K562 (cell line): ENCODE measurements around the gene MBD4. TPM values are rescaled to one million over a fixed set of nuclear protein-coding genes. Genes with fewer than 3 reads are reported as not detected.

Experiments used
- ARHGAP35 ChIP-seq: fragments of 450-650 bp; IDR thresholded peaks from 2 replicates; pipeline ENCODE4 v1.6.1; 2018; ENCODE audit not compliant: partially characterized antibody
- CBFA2T3 ChIP-seq: fragments of 450-650 bp; IDR thresholded peaks from 2 replicates; pipeline ENCODE4 v1.6.1; 2017
- GABPB1 ChIP-seq: sonication (generic); formaldehyde crosslinking; IDR thresholded peaks from 2 replicates; pipeline ENCODE4 v1.8.0; 2022; ENCODE audit warnings: mild to moderate bottlenecking, missing genetic modification reagents
- HDAC6 ChIP-seq: IDR thresholded peaks from 2 replicates; pipeline ENCODE4 v1.6.1; 2012; ENCODE audit warnings: low read depth, mild to moderate bottlenecking, control low read depth, inconsistent platforms, low read length, moderate library complexity
- IFI16 ChIP-seq: fragments of 250-450 bp; sonication (Bioruptor Pico); IDR thresholded peaks from 2 replicates; pipeline ENCODE4 v2.1.2; 2022; ENCODE audit warnings: mild to moderate bottlenecking, inconsistent platforms
- MEF2A ChIP-seq: IDR thresholded peaks from 2 replicates; pipeline ENCODE4 v1.6.1; 2011; ENCODE audit warnings: low read depth, mild to moderate bottlenecking, low read length, moderate library complexity; ENCODE audit not compliant: control insufficient read depth
- NFYB ChIP-seq: IDR thresholded peaks from 2 replicates; pipeline ENCODE4 v1.6.1; 2011; ENCODE audit warnings: mild to moderate bottlenecking, moderate library complexity; ENCODE audit not compliant: insufficient read length; ENCODE audit errors: extremely low read depth
- PTBP1 ChIP-seq: fragments of 200-400 bp; formaldehyde crosslinking; IDR thresholded peaks from 2 replicates; pipeline ENCODE4 v1.6.1; 2017; ENCODE audit warnings: low read depth, low read length
- ZNF224 ChIP-seq: sonication (generic); formaldehyde crosslinking; IDR thresholded peaks from 2 replicates; pipeline ENCODE4 v1.8.0; 2022; ENCODE audit warnings: mild to moderate bottlenecking, missing genetic modification reagents
- ZNF431 ChIP-seq: sonication (generic); formaldehyde crosslinking; IDR thresholded peaks from 2 replicates; pipeline ENCODE4 v1.8.0; 2022; ENCODE audit warnings: mild to moderate bottlenecking, missing genetic modification reagents
- ZNF583 ChIP-seq: fragments of 250-450 bp; sonication (Bioruptor Pico); IDR thresholded peaks from 2 replicates; pipeline ENCODE4 v1.4.0; 2020
- ZNF76 ChIP-seq: fragments of 250-450 bp; sonication (Bioruptor Pico); IDR thresholded peaks from 2 replicates; pipeline ENCODE4 v1.4.0; 2020; ENCODE audit warnings: mild to moderate bottlenecking, moderate library complexity, borderline replicate concordance
- ZSCAN32 ChIP-seq: fragments of 450-650 bp; formaldehyde crosslinking; IDR thresholded peaks from 2 replicates; pipeline ENCODE4 v1.4.0; 2020; ENCODE audit warnings: mild to moderate bottlenecking, moderate library complexity
- polyA plus RNA-seq, 8 experiments: library from polyadenylated mRNA; depleted of rRNA in 4 of 8; stranded (reverse) in 5 of 8; unstranded in 3 of 8; fragments of >200 nt; fragmentation: Nextera tagmentation in 2 of 8; fragmentation: Illumina TruSeq in 1 of 8; extraction: Ambion mirVana in 2 of 8; extraction: Trizol in 1 of 8; gene quantifications; 2 replicates each; pipeline versions ENCODE4 v1.2.1 to v1.2.3, GENCODE V29; 2011 to 2014; ENCODE audit warnings: inconsistent platforms in 1 of 8, missing spikeins in 1 of 8
- total RNA-seq, 7 experiments: library from RNA; depleted of rRNA in 6 of 7; stranded (reverse); fragments of >200 nt in 6 of 7; fragmentation: Illumina TruSeq in 2 of 7; extraction: Trizol in 2 of 7; gene quantifications; 2 replicates each; pipeline versions ENCODE4 v1.2.1 to v1.2.3, GENCODE V29; 2011 to 2021; ENCODE audit warnings: low replicate concordance in 1 of 7
- TF ChIP-seq, protein P1 (sequence below), 2 experiments: fragments of 450-650 bp; formaldehyde crosslinking in 1 of 2; IDR thresholded peaks; 2 replicates each; pipeline versions ENCODE4 v1.4.0 to v1.6.1; 2014 to 2020; ENCODE audit warnings: mild to moderate bottlenecking in 2 of 2, borderline replicate concordance in 1 of 2, low read depth in 1 of 2
- TF ChIP-seq, protein P2 (sequence below): conservative IDR thresholded peaks from 2 replicates; pipeline ENCODE4 v1.6.1; 2011; ENCODE audit warnings: low read depth, mild to moderate bottlenecking, low read length; ENCODE audit not compliant: control insufficient read depth
- TF ChIP-seq, protein P3 (sequence below): IDR thresholded peaks from 3 replicates; pipeline ENCODE4 v1.6.1; 2011; ENCODE audit warnings: borderline replicate concordance, mild to moderate bottlenecking, moderate library complexity; ENCODE audit not compliant: insufficient read length; ENCODE audit errors: extremely low read depth

Gene MBD4
- total and polyA plus RNA-seq, 9 of the 15 experiments (the other 6 are each of a cell fraction or from before 2014, with no cell fraction given): 13.3 to 63.9 (median 39.0) TPM

DNA sequence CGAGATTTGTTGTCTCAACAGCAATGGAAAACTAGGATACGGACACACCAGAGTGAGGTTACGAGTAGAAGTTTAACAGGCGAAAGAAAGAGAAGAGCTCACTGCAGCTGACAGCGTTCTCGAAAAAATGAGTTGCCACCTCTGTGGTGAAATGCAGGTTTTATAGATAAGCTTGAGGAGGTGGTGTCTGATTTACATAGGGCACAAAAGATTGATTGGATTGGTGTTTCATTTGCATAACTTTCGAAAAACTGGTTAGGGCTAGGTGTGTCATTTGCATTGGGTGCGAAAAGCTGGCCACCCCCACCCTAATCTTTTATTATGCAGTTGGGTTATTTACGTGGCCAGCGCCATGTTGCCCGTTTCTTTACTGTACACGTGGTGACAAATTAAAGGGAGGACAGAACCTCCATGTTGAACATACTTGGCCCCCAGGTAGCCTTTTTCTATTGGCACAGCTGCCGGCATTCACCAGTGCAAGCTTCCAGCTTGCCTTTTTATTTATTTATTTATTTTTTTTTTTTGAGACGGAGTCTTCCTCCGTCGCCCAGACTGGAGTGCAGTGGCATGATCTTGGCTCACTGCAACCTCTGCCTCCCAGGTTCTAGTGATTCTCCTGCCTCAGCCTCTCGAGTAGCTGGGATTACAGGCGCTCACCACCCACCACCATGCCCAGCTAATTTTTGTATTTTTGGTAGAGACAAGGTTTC, 8.6 kb upstream of the MBD4 start (continued):
- no peak for TF ChIP-seq ZSCAN32
- TF ChIP-seq, protein P1, sequence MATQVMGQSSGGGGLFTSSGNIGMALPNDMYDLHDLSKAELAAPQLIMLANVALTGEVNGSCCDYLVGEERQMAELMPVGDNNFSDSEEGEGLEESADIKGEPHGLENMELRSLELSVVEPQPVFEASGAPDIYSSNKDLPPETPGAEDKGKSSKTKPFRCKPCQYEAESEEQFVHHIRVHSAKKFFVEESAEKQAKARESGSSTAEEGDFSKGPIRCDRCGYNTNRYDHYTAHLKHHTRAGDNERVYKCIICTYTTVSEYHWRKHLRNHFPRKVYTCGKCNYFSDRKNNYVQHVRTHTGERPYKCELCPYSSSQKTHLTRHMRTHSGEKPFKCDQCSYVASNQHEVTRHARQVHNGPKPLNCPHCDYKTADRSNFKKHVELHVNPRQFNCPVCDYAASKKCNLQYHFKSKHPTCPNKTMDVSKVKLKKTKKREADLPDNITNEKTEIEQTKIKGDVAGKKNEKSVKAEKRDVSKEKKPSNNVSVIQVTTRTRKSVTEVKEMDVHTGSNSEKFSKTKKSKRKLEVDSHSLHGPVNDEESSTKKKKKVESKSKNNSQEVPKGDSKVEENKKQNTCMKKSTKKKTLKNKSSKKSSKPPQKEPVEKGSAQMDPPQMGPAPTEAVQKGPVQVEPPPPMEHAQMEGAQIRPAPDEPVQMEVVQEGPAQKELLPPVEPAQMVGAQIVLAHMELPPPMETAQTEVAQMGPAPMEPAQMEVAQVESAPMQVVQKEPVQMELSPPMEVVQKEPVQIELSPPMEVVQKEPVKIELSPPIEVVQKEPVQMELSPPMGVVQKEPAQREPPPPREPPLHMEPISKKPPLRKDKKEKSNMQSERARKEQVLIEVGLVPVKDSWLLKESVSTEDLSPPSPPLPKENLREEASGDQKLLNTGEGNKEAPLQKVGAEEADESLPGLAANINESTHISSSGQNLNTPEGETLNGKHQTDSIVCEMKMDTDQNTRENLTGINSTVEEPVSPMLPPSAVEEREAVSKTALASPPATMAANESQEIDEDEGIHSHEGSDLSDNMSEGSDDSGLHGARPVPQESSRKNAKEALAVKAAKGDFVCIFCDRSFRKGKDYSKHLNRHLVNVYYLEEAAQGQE (IDR thresholded peaks at IDR 0.05; ENCODE audit: borderline replicate concordance): peak; percentile 85
- TF ChIP-seq, protein P1 (CRISPR knock-in tag; IDR thresholded peaks at IDR 0.05; ENCODE audit: low read depth): no peak
- TF ChIP-seq ZNF224 (CRISPR knock-in tag): no peak
- no peak for TF ChIP-seq ZNF431 (CRISPR knock-in tag)
- no peak for TF ChIP-seq MEF2A
- TF ChIP-seq, protein P2, sequence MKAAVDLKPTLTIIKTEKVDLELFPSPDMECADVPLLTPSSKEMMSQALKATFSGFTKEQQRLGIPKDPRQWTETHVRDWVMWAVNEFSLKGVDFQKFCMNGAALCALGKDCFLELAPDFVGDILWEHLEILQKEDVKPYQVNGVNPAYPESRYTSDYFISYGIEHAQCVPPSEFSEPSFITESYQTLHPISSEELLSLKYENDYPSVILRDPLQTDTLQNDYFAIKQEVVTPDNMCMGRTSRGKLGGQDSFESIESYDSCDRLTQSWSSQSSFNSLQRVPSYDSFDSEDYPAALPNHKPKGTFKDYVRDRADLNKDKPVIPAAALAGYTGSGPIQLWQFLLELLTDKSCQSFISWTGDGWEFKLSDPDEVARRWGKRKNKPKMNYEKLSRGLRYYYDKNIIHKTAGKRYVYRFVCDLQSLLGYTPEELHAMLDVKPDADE: no peak
- peak; percentile 18 for TF ChIP-seq NFYB
- no peak for TF ChIP-seq GABPB1 (CRISPR knock-in tag)
- no peak for TF ChIP-seq ZNF583 (CRISPR knock-in tag)
- no peak for TF ChIP-seq ARHGAP35
- TF ChIP-seq ZNF76 (CRISPR knock-in tag): no peak
- TF ChIP-seq PTBP1: no peak
- TF ChIP-seq, protein P3, sequence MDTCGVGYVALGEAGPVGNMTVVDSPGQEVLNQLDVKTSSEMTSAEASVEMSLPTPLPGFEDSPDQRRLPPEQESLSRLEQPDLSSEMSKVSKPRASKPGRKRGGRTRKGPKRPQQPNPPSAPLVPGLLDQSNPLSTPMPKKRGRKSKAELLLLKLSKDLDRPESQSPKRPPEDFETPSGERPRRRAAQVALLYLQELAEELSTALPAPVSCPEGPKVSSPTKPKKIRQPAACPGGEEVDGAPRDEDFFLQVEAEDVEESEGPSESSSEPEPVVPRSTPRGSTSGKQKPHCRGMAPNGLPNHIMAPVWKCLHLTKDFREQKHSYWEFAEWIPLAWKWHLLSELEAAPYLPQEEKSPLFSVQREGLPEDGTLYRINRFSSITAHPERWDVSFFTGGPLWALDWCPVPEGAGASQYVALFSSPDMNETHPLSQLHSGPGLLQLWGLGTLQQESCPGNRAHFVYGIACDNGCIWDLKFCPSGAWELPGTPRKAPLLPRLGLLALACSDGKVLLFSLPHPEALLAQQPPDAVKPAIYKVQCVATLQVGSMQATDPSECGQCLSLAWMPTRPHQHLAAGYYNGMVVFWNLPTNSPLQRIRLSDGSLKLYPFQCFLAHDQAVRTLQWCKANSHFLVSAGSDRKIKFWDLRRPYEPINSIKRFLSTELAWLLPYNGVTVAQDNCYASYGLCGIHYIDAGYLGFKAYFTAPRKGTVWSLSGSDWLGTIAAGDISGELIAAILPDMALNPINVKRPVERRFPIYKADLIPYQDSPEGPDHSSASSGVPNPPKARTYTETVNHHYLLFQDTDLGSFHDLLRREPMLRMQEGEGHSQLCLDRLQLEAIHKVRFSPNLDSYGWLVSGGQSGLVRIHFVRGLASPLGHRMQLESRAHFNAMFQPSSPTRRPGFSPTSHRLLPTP: no peak
- TF ChIP-seq IFI16 (CRISPR knock-in tag): no peak
- peak; percentile 38; the same call in 1 of the 2 replicates for TF ChIP-seq CBFA2T3
- no peak for TF ChIP-seq HDAC6
